Activated CD8-positive, alpha-beta memory T cell treated with anti-CD3 and anti-CD28 coated beads, Interleukin-2, amount 50 U/mL, for 1 hour (primary cell): ENCODE measurements around the gene HABP4.

ENCODE experiments used
- DNase-seq: peaks from one replicate; pipeline ENCODE4 v3.0.0-alpha.2; 2020; ENCODE audit errors: extremely low read depth

Gene HABP4

DNA sequence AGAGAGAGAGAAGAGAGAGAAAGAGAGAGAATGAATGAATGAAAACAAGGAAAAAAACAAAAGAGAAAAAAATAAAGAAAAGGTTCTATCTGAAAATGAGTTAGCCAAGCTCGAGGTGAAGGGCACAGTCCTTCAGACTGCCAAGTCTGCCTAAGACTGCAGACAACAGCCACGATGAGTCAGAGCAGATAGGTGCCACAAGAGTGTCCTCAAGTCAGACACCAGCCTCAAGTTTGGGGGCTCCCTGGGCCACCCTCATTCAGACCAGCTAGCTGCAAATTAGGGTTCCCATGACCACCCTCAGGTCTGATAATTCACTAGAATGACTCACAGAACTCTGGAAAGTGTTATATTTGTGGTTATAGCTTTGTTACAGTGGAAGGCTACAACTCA, 13.9 kb upstream of the HABP4 start:
- DNase-seq: no peak

- DNase-seq: no peak
Observed at GRCh38 chr9:96436456-96437126, 13.4 kb upstream of the HABP4 start.

DNA sequence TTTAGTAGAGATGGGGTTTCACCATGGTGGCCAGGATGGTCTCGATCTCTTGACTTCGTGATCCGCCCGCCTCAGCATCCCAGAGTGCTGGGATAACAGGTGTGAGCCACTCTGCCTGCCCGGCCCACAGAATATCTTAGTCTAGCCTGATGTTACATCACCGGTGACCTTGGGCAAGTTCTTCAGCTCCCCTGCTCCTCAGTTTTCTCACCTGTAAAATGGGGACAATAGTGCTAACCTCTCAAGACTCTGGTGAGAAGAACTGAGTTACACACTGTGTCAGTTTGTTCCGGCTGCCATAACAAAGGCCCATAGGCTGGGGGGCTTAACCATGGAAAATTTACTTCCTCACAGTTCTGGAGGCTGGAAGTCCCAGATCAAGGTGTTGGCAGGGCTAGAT, 12.5 kb upstream of the HABP4 start:
- no peak for DNase-seq

GRCh38 chr9:96440671-96441199, 9.2 kb upstream of the HABP4 start:
- DNase-seq: no peak

GRCh38 chr9:96441798-96442445, 8.0 kb upstream of the HABP4 start:
- DNase-seq: no peak

GRCh38 chr9:96442491-96442890, 7.5 kb upstream of the HABP4 start:
- no peak for DNase-seq

DNA sequence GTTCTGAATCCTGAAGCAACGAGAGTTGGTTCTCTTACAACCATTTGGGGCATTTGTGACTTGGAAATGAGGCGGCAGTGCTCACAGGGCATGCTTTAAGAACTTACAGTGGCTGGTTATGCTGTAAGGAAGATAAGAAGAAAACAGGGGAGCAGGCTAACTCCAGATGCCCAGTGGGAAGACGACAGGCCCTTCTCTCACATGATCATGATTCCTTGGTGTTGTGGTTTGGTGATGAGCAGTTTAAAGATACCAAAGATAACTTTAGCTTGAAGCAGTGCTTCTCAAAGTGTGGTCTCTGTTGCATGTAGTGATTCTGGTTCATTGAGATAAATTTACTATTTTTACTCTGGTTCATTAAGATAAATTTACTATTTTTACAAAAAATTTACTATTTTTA, 2.6 kb upstream of the HABP4 start:
- no peak for DNase-seq

DNA sequence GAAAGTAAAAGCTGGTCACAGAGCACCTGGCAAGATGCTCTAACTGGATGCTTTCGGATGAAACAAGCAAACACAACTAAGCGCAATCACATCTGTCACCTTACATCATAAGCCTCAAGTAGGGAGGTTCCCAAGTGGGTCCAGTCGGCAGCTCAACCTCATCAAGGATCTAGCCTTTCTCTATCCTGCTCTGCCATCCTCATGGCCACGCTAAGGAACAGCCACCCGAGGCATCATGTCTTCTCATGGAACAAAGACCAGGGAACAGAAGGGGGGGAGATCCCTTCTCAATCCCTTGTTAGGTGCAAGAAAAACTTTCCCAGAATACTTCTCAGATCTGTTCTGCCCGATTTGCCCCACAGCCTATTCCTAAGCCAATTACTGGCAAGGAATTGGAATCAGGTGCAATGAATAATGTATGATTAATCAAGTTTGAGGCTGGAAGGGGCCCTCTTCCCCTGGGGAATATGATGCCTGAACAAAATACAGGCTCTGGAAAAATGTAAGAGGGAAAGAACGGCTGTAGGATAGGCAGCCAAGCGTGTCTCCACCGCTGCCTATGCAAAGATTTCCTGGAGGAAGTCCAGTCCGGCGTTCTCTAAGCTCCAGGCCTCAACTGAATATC, 1.3 kb upstream of the HABP4 start:
- no peak for DNase-seq

- DNase-seq: no peak
Observed at GRCh38 chr9:96449523-96449844, 485 bp upstream of the HABP4 start.

GRCh38 chr9:96450613-96451528, 902 bp downstream of the HABP4 start:
- DNase-seq: peak; percentile 12

DNA sequence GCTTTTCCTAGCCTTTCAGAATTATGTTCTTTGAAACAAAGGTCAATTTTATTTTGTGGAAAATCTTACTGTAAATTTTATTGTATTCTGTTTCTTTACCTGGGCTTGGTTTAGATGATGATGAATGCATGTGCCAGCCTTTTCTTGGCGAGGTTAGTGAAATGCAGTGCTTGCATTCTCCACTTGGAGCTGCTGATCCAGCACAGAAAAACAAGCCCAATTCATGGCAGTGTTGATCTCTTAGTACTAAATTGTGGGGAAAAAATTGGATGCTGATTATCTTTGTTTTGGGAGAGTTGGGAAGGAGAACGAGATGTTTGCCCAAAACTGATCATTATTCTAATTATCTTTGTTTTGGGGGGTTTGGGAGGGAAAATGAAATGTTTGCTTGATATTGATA, 3.7 kb downstream of the HABP4 start:
- DNase-seq: no peak

GRCh38 chr9:96457266-96457665, 7.3 kb downstream of the HABP4 start:
- DNase-seq: no peak

- DNase-seq: no peak
Observed at GRCh38 chr9:96458226-96458625, 8.3 kb downstream of the HABP4 start.

- DNase-seq: no peak
Observed at GRCh38 chr9:96459268-96460007, 9.5 kb downstream of the HABP4 start.

DNA sequence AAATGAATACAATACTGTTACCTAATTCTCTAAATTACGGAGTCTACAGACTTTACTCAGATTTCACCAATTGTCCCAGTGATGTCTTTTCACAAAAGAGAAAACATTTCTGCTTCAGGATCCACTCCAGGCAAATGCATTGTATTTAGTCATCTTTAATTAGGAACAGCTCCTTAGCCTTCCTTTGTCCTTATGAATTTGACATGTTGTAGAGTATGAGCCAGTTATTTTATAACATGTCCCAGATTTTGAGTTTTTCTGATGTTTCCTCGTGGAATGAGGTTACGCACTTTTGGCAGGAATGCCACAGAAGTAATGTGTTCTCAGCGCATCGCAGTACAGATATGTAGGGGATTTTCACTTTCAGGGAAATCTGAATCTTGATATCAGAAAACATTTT, 10.5 kb downstream of the HABP4 start:
- DNase-seq: no peak

DNA sequence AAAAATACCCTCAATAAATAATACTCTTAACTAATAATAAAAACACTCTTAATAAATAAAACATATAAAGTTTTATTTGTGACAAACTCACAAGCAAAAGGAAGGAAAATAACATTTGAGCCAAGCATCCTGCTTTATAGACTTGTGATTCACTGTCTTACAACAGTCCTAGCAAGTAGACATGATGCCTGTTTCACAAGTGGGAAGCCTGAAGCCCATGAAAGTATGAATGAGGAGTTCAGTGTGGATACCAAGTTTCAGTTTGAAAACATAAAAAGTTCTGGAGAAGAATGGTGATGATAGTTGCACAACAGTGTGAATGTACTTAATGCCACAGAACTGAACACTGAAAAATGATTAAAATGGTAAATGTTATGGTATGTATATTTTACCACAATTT, 10.9 kb downstream of the HABP4 start:
- no peak for DNase-seq

GRCh38 chr9:96461336-96461735, 11.4 kb downstream of the HABP4 start:
- no peak for DNase-seq

DNA sequence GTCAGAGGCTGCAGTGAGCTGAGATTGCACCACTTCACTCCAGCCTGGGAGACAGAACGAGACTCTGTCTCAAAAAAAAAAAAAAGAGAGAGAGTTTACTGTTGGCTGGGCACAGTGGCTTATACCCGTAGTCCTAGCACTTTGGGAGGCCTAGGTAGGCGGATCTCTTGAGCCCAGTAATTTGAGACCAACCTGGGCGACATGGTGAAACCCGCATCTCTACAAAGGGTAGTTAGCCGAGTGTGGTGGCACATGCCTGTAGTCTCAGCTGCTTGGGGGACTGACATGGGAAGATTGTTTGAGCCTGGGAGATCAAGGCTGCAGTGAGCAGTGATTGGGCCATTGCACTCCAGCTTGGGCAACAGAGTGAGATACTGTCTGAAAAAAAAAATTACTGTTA, 12.6 kb downstream of the HABP4 start:
- DNase-seq: no peak

DNA sequence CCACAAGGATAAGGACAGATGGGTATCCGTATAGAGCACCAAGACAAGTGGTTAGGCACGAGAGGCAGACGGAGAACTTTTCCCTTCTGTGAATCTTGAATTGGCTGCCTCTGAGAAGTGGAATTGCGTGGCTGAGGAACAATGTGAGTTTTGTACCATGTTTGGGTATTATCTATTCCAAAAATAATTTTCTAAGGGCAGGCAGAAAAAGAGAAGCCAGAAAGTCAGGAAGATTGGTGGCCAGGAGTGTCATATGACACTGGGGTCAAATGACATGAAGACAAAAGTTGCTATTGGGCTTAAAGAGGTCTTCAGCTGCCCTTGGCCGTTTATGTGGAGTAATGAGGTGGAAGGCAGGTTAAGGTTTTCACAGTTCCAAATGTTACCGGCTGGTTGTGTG, 14.5 kb downstream of the HABP4 start:
- no peak for DNase-seq

- DNase-seq: no peak
Observed at GRCh38 chr9:96467784-96468183, 17.8 kb downstream of the HABP4 start.

DNA sequence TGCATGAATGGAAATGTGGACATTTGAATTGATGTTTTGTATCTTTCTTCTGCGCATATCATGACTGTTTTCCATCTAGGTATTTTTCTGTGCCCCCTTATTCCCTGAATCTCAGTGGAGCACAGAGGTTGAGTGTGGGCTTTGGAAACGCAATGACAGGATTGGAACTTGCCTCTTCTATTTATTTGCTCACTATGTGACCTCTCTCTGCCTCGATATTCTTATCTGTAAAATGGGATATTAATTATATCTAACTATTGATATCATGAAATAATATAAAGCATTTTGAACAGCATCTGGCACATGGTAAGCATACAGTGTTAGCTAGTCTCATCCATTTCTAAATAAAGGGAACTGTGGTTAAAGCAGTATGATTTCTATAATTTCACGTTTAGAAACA, 26.0 kb downstream of the HABP4 start:
- no peak for DNase-seq

- no peak for DNase-seq
Observed at GRCh38 chr9:96476591-96476990, 26.6 kb downstream of the HABP4 start.
